ENCODE measurements around the gene EIF3K.

EIF3K gene

DNA sequence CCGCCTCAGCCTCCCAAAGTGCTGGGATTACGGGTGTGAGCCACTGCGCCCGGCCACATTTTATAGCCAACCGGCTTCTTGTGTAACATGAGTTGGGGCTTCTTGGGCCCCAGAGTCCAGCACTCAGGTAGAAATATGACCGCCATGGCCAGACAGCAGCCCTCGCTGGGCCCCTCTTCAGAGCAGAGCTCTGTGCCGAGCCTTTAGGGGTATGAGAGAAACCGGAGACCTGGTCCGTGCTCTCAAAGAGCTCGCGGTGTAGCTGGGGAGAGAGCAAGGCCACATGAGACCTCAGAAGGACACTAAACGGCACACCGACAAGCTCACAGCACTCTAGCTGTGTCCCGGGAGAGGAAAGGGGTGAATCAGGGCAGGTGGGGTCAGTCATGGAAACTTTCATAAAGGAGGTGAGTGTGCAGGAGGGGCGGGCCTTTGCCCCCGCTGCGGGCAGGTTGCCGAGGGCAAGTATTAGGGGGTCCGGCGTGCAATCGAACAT lies 44.2 kb downstream of the EIF3K start:
- no peaks in the 10 kb centered on the region for H3K27me3 ChIP-seq (replicated peaks; ENCODE audit: insufficient read depth, low read length)
- TF ChIP-seq EZH2 (optimal IDR thresholded peaks at IDR 0.05; ENCODE audit: low read depth, low read length): no peak
- TF ChIP-seq EZH2phosphoT487 (IDR thresholded peaks at IDR 0.05; ENCODE audit: low read length): no peak
- no peak for TF ChIP-seq CTCF (IDR thresholded peaks at IDR 0.05; ENCODE audit: low read length)
- H3F3A ChIP-seq (ENCODE audit: insufficient read depth, low read length): no peaks in the 10 kb centered on the region
- no peak for DNase-seq
- H3K4me2 ChIP-seq (ENCODE audit: low read depth, low read length): no peak overlapping the region
- no peaks in the 10 kb centered on the region for H3K9me3 ChIP-seq (replicated peaks; ENCODE audit: insufficient read depth, low read length)
- no peaks in the 10 kb centered on the region for H3K4me1 ChIP-seq (ENCODE audit: low read length)
- H3K9me2 ChIP-seq (replicated peaks; ENCODE audit: insufficient read depth, low read length): no peaks in the 10 kb centered on the region
- H4K20me1 ChIP-seq (ENCODE audit: insufficient read depth, low read length): peaks cover 6% of the 10 kb centered on the region; the same call in 1 of the 2 replicates
- no peak overlapping the region for H3K27ac ChIP-seq (ENCODE audit: low read length)
- no peak overlapping the region for H3K9ac ChIP-seq (ENCODE audit: low read length)
- no peak overlapping the region for H2AFZ ChIP-seq (ENCODE audit: low read length)
- H3K79me2 ChIP-seq (ENCODE audit: low read length): peaks cover 98% of the 10 kb centered on the region
- no peak overlapping the region for H3K4me3 ChIP-seq (ENCODE audit: low read length)
- H3K36me3 ChIP-seq (replicated peaks; ENCODE audit: insufficient read depth, low read length): no peaks in the 10 kb centered on the region

DNA sequence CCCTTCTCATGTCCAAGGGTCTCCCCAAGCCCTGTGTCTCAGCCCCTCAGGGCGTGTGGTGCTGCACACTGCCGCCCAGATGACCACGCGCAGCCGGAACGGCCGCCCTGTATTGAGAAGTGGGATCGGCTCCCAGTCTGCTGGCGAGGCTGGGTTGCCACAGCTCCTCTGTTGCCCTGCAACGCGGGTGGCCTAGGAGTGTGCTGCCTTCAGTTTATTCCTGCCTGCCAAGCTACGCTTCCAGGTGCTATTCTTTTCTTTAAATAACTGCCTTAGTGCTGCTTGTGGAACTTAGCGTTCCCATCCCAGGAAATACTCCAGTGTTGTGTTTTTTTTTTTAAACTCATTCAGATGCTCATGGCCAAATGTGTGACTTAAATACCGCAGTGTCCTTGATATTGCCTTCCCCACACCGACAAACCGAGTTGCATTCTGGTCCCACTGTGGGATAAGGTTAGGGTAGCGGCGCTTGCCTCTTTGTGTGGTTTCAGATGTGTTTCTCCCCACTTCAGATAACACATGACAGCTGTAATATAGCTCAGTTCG lies 45.0 kb downstream of the EIF3K start:
- Histone ChIP-seq H3K27ac (ENCODE audit: low read length) (no peak overlapping the region), H3K79me2 (ENCODE audit: low read length) (peaks cover 98% of the 10 kb centered on the region), H3K27me3 (replicated peaks; ENCODE audit: insufficient read depth, low read length) (no peaks in the 10 kb centered on the region), H3K4me1 (ENCODE audit: low read length) (no peaks in the 10 kb centered on the region), H3K36me3 (replicated peaks; ENCODE audit: insufficient read depth, low read length) (no peaks in the 10 kb centered on the region), H3K4me3 (ENCODE audit: low read length) (no peak overlapping the region), H3K9me3 (replicated peaks; ENCODE audit: insufficient read depth, low read length) (no peaks in the 10 kb centered on the region), H3K4me2 (ENCODE audit: low read depth, low read length) (no peak overlapping the region), H3K9ac (ENCODE audit: low read length) (no peak overlapping the region), H2AFZ (ENCODE audit: low read length) (no peak overlapping the region), H4K20me1 (ENCODE audit: insufficient read depth, low read length) (peaks cover 6% of the 10 kb centered on the region; the same call in 1 of the 2 replicates), H3F3A (ENCODE audit: insufficient read depth, low read length) (no peaks in the 10 kb centered on the region), H3K9me2 (replicated peaks; ENCODE audit: insufficient read depth, low read length) (no peaks in the 10 kb centered on the region)
- DNase-seq: no peak
- TF ChIP-seq CTCF (IDR thresholded peaks at IDR 0.05; ENCODE audit: low read length) (no peak), EZH2phosphoT487 (IDR thresholded peaks at IDR 0.05; ENCODE audit: low read length) (no peak), EZH2 (optimal IDR thresholded peaks at IDR 0.05; ENCODE audit: low read depth, low read length) (no peak)

- Histone ChIP-seq H3F3A (ENCODE audit: insufficient read depth, low read length) (no peaks in the 10 kb centered on the region), H3K79me2 (ENCODE audit: low read length) (peaks cover 98% of the 10 kb centered on the region), H3K9me3 (replicated peaks; ENCODE audit: insufficient read depth, low read length) (no peaks in the 10 kb centered on the region), H3K27me3 (replicated peaks; ENCODE audit: insufficient read depth, low read length) (no peaks in the 10 kb centered on the region), H4K20me1 (ENCODE audit: insufficient read depth, low read length) (peaks cover 6% of the 10 kb centered on the region; the same call in 1 of the 2 replicates), H3K27ac (ENCODE audit: low read length) (no peak overlapping the region), H3K9ac (ENCODE audit: low read length) (no peak overlapping the region), H3K4me1 (ENCODE audit: low read length) (peaks cover 1% of the 10 kb centered on the region), H3K4me2 (ENCODE audit: low read depth, low read length) (no peak overlapping the region), H2AFZ (ENCODE audit: low read length) (no peak overlapping the region), H3K9me2 (replicated peaks; ENCODE audit: insufficient read depth, low read length) (no peaks in the 10 kb centered on the region), H3K36me3 (replicated peaks; ENCODE audit: insufficient read depth, low read length) (no peaks in the 10 kb centered on the region), H3K4me3 (ENCODE audit: low read length) (no peak overlapping the region)
- DNase-seq: no peak
- no peak for TF ChIP-seq CTCF (IDR thresholded peaks at IDR 0.05; ENCODE audit: low read length)
- no peak for TF ChIP-seq EZH2phosphoT487 (IDR thresholded peaks at IDR 0.05; ENCODE audit: low read length)
- no peak for TF ChIP-seq EZH2 (optimal IDR thresholded peaks at IDR 0.05; ENCODE audit: low read depth, low read length)
Observed at GRCh38 chr19:38664503-38665211, 45.7 kb downstream of the EIF3K start.
